Psoas muscle (tissue), 8 donors: Measurements from ENCODE around the gene RCOR2. TPM values are rescaled to one million over a fixed set of nuclear protein-coding genes. Genes with fewer than 3 reads are reported as not detected.

Source experiments
- ATAC-seq, 4 donors: fragments of 200-7000 bp; cut with Tn5 transposase; one replicate each; pipeline ENCODE4 v1.9.1; 2020; ENCODE audit warnings: moderate library complexity in 3 of 4, mild to moderate bottlenecking in 2 of 4
- DNase-seq, 2 donors: peaks; one replicate each; pipeline ENCODE4 v3.0.0-alpha.2; 2020
- H3K27ac ChIP-seq: fragments of 200-600 bp; one replicate; pipeline ENCODE4 v1.8.0; 2022
- H3K27me3 ChIP-seq, 3 donors: fragments of 200-600 bp in 1 of 3; one replicate each; pipeline versions ENCODE4 v1.6.1 to v1.8.0; 2013 to 2022; ENCODE audit warnings: low read length in 2 of 3, mild to moderate bottlenecking in 2 of 3, moderate library complexity in 1 of 3; ENCODE audit not compliant: insufficient read depth in 3 of 3
- H3K36me3 ChIP-seq, 2 donors: fragments of 200-600 bp in 1 of 2; one replicate each; pipeline versions ENCODE4 v1.6.1 to v1.8.0; 2013 to 2022; ENCODE audit warnings: low read depth in 1 of 2, mild to moderate bottlenecking in 1 of 2, moderate library complexity in 1 of 2; ENCODE audit not compliant: insufficient read depth in 1 of 2
- H3K4me1 ChIP-seq: fragments of 200-600 bp; one replicate; pipeline ENCODE4 v1.8.0; 2022
- H3K4me3 ChIP-seq: fragments of 200-600 bp; one replicate; pipeline ENCODE4 v1.8.0; 2022; ENCODE audit warnings: mild to moderate bottlenecking
- H3K9me3 ChIP-seq: fragments of 200-600 bp; one replicate; pipeline ENCODE4 v1.8.0; 2022
- CTCF ChIP-seq: fragments of 200-600 bp; IDR thresholded peaks from one replicate; pipeline ENCODE4 v1.8.0; 2022; ENCODE audit warnings: antibody characterized with exemption
- WGBS, 3 donors: extraction: QIAGEN DNeasy Blood & Tissue Kit; methylation state at CpG; one replicate each; pipeline versions ENCODE4 v1.1.6 to v1.1.7; 2013; 5-methylcytosine and 5-hydroxymethylcytosine counted together
- intact Hi-C, 2 donors: fragments of 100-400 bp; cut with DNase I; formaldehyde crosslinking; loops; one replicate each; pipeline versions ENCODE4 v1.11.0 to v1.14.2; 2022
- polyA plus RNA-seq, 3 donors: library from polyadenylated mRNA; stranded (reverse); fragments of 200-250 nt; gene quantifications; one replicate each; pipeline ENCODE4 v1.2.3, GENCODE V29; 2013
- total RNA-seq, 4 donors: library from RNA; stranded (reverse); fragmentation: NEBNext Ultra II Directional in 2 of 4; extraction: Animal tissue kit (Norgen Biotek cat#: 25700) in 2 of 4; gene quantifications; one replicate each; pipeline versions ENCODE4 v1.2.1 to v1.2.4, GENCODE V29; 2021 to 2023
- donor health status: healthy with polysubstance abuse.
- donor health status: DM: no; HTN: no; CAD: no; lungs with moderate emphysema.
- donor health status: Bipolar disorder and iron deficiency.
- donor health status: healthy.
- donor health status: DM: yes; HTN: yes; CAD: no.
- donor health status: DM: no; HTN: no; CAD: no.
- donor health status: DM: no; HTN: no; CAD: no.
- donor health status: DM: yes; HTN: yes; CAD: no.

RCOR2 gene
- total and polyA plus RNA-seq, 7 donors: 0.07 to 2.1 (median 0.66) TPM

DNA sequence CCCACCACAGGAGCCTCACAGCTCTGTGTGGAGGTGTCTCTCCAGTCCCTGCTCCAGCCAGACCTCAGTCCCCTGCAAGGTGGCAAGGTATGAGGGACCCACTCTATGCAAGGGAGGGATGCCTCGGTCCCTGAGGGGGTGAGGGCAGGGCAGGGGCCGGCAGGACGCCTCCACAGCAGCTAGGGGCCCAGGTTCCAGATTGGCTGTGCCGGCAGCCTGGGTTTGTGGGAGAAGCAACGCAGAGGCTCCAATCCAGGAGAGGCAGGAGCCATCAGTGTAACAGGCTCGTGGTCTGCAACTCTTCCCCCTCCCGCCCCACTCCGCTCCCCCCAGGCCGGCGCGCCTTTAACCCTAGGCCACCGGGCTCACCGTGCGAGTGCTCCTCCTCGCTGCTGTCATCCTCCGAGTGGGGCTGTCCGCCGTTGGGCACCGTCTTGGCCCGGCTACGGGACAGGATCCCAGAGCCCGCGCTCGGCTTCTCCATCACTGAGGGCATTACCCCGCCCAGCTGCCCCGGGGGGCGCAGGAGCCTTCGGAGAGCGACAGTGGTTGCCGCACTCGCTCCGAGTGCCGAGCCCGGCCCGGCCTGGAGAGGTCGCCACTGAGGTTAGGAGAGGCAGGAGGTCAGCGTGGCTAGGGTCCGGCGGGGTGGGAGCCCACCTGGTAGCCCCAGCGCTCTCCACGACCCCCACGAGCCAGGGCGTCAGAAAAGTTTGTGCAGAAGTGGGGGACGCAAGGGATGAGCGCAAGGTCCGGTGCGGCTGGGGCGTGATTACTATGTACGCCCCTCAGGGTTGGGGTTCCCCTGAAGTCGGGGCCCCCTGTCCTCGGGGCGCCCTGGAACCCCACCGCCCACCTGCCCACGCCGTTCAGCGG, 765 bp downstream of the RCOR2 start:
- peak; percentile 62 to 77 for DNase-seq
- no peak overlapping the region for H3K27ac ChIP-seq
- WGBS, 3 donors: 8 to 10% (median 9%) methylated on average over 36 to 56 of the region's 56 CpGs
- H3K4me3 ChIP-seq: peak overlapping the region; percentile 73
- ATAC-seq: no peak
- intact Hi-C loops: loop anchor here in 1 of 2 donors (5.0 kb wide), 1 partner anchor 44 kb away; no protein-coding TSS in a partner anchor
- peak; percentile 54 for TF ChIP-seq CTCF
- no peaks in the 10 kb centered on the region for H3K36me3 ChIP-seq
- peaks cover 33% of the 10 kb centered on the region for H3K4me1 ChIP-seq
- H3K27me3 ChIP-seq: no peaks in the 10 kb centered on the region
- no peaks in the 10 kb centered on the region for H3K9me3 ChIP-seq

DNA sequence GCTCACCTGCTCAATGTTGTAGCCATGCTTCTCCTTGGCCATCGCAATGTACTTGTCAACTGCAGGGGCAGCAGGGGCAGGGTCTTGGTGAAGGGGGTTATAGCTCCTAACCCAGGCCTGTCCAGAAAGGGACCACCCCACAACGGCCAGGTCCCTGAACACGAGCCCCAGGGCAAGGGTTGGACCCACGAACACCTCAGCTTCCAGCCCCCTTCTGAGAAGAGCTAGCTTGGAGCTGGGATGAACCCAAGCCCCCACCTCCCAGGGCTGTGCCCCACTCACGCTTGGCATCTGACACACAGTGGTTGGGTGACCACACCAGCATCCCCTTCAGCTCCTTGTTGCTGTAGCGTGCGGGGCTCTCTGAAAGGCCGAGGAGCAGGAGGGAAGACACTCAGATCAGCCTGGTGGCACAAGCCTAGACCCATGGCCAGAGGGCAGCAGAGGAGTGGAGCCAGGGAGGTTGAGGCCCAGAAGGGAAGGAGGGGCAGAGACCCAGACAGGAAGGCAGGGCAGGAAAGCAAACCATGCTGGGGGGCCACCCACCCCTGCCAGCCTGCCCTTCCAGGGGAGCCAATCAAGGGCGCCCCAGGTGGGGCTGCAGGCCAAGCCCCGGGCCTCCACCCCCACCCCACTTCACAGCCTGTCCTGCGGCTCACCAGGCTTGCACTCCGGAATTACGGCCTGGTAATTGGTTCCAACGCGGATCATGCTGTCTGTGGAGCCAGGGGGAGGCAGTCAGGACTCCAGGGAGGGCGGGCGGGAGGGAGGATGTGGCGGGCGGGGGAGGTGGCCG, 1.9 kb downstream of the RCOR2 start:
- no peak for DNase-seq
- TF ChIP-seq CTCF: no peak
- H3K36me3 ChIP-seq: peaks cover 0 to 2% of the 10 kb centered on the region in 2 donors
- no peak overlapping the region for H3K4me3 ChIP-seq
- H3K27me3 ChIP-seq: no peaks in the 10 kb centered on the region
- WGBS, 3 donors: 63 to 74% (median 71%) methylated on average over 14 to 20 of the region's 20 CpGs
- intact Hi-C loops: loop anchor here in 1 of 2 donors (5.0 kb wide), 1 partner anchor 43 kb away; no protein-coding TSS in a partner anchor
- ATAC-seq: no peak
- H3K27ac ChIP-seq: no peak overlapping the region
- H3K4me1 ChIP-seq: peaks cover 33% of the 10 kb centered on the region
- H3K9me3 ChIP-seq: no peaks in the 10 kb centered on the region

GRCh38 chr11:63913866-63914830, 2.8 kb downstream of the RCOR2 start:
- no peak for TF ChIP-seq CTCF
- peaks cover 0 to 11% of the 10 kb centered on the region in 2 donors for H3K36me3 ChIP-seq
- H3K9me3 ChIP-seq: no peaks in the 10 kb centered on the region
- 87 to 91% (median 89%) methylated on average over 31 to 34 of the region's 34 CpGs for WGBS, 3 donors
- H3K4me3 ChIP-seq: no peak overlapping the region
- DNase-seq (no peak), ATAC-seq (no peak)
- intact Hi-C loops: no loop called here
- no peaks in the 10 kb centered on the region for H3K27me3 ChIP-seq
- peaks cover 23% of the 10 kb centered on the region for H3K4me1 ChIP-seq
- H3K27ac ChIP-seq: no peak overlapping the region

GRCh38 chr11:63912678-63913077, 4.3 kb downstream of the RCOR2 start:
- Histone ChIP-seq H3K9me3 (no peaks in the 10 kb centered on the region), H3K27ac (no peak overlapping the region), H3K4me3 (no peak overlapping the region), H3K36me3 (peaks cover 0 to 24% of the 10 kb centered on the region in 2 donors), H3K27me3 (no peaks in the 10 kb centered on the region), H3K4me1 (peaks cover 13% of the 10 kb centered on the region)
- 83 to 92% (median 87%) methylated on average over 7 of the region's 7 CpGs for WGBS, 3 donors
- intact Hi-C loops: no loop called here
- no peak for TF ChIP-seq CTCF
- DNase-seq (no peak), ATAC-seq (no peak)
